ENCODE measurements around the gene CCDC185.

The CCDC185 gene

GRCh38 chr1:223437151-223437550, 43.9 kb downstream of the CCDC185 start:
- DNase-seq (ENCODE audit: low read depth): no peak

DNA sequence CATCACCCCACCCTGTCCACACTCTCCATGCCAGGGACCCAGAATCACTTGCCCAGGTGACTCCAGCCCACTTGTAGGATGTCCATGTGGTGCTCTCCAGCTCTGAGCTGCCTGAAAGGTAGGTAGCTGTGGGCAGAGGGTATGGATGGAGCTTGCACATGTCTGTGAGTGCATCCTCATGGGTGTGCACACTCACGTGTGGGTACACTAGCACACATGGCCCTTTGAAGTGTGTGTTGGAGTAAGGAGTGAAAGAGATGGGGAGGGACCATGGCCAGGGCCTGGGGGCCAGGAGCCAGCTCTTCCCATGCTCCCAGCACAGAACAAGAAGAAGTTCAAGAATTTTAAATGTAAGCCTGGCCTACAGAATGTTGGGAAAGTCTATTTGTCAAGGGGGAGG, 50.2 kb downstream of the CCDC185 start:
- no peak for DNase-seq (ENCODE audit: low read depth)

- no peak for DNase-seq (ENCODE audit: low read depth)
These were observed 51.2 kb downstream of the CCDC185 start for GRCh38 chr1:223444411-223444810.

Data from non-pigmented ciliary epithelial cell (primary cell).